Activated T-cell treated with anti-CD3 and anti-CD28 coated beads for 1 hour (primary cell): ENCODE data around the gene PRPF39.
A peak's percentile ranks its signal among the peaks of the same experiment; 100 is the strongest.
"Not testable (repeated sequence)": the region's sequence is repeated elsewhere in the genome, so short reads cannot be mapped to it uniquely, and the experiment has no call there.

Experiments
- DNase-seq: peaks from one replicate; pipeline ENCODE4 v3.0.0-alpha.2; 2020; ENCODE audit warnings: low read depth

PRPF39 gene

GRCh38 chr14:45083976-45084722 is at the start of gene PRPF39:
Gene PRPF39, plus strand, starts transcription at chr14:45084116. Its CDS starts 11,124 bp downstream, at chr14:45095240.
- DNase-seq = peak; percentile 91

- no peak for DNase-seq
Observed at GRCh38 chr14:45034730-45035129, 49.2 kb upstream of the PRPF39 start.

- DNase-seq = no peak
Observed at GRCh38 chr14:45038256-45038655, 45.7 kb upstream of the PRPF39 start.

- no peak for DNase-seq
Observed at GRCh38 chr14:45038865-45039264, 45.1 kb upstream of the PRPF39 start.

- DNase-seq = no peak
Observed at GRCh38 chr14:45039390-45039789, 44.5 kb upstream of the PRPF39 start.

- no peak for DNase-seq
Observed at GRCh38 chr14:45041641-45042040, 42.3 kb upstream of the PRPF39 start.

- no peak for DNase-seq
Observed at GRCh38 chr14:45044638-45045037, 39.3 kb upstream of the PRPF39 start.

GRCh38 chr14:45048385-45048784 is 35.5 kb upstream of the PRPF39 start:
- DNase-seq = no peak

GRCh38 chr14:45051180-45051579 is 32.7 kb upstream of the PRPF39 start:
- no peak for DNase-seq

- no peak for DNase-seq
Observed at GRCh38 chr14:45051896-45052295, 32.0 kb upstream of the PRPF39 start.

GRCh38 chr14:45057349-45057748 is 26.6 kb upstream of the PRPF39 start:
- DNase-seq = no peak

GRCh38 chr14:45057881-45058364 is 26.0 kb upstream of the PRPF39 start:
- no peak for DNase-seq

GRCh38 chr14:45060551-45060950 is 23.4 kb upstream of the PRPF39 start:
- DNase-seq = no peak

GRCh38 chr14:45065540-45065939 is 18.4 kb upstream of the PRPF39 start:
- no peak for DNase-seq

GRCh38 chr14:45065956-45066355 is 18.0 kb upstream of the PRPF39 start:
- no peak for DNase-seq

- no peak for DNase-seq
Observed at GRCh38 chr14:45066667-45067066, 17.2 kb upstream of the PRPF39 start.

- DNase-seq = no peak
Observed at GRCh38 chr14:45068396-45068795, 15.5 kb upstream of the PRPF39 start.

GRCh38 chr14:45070215-45070614 is 13.7 kb upstream of the PRPF39 start:
- no peak for DNase-seq

- DNase-seq = no peak
Observed at GRCh38 chr14:45072126-45072525, 11.8 kb upstream of the PRPF39 start.

- DNase-seq = no peak
Observed at GRCh38 chr14:45073231-45073879, 10.6 kb upstream of the PRPF39 start.

- DNase-seq = no peak
Observed at GRCh38 chr14:45078323-45078722, 5.6 kb upstream of the PRPF39 start.

GRCh38 chr14:45080416-45080968 is 3.4 kb upstream of the PRPF39 start:
- DNase-seq = not testable (repeated sequence)

GRCh38 chr14:45081096-45081495 is 2.8 kb upstream of the PRPF39 start:
- not testable (repeated sequence) for DNase-seq
